Measurements from ENCODE around the gene PKHD1.

Gene PKHD1

DNA sequence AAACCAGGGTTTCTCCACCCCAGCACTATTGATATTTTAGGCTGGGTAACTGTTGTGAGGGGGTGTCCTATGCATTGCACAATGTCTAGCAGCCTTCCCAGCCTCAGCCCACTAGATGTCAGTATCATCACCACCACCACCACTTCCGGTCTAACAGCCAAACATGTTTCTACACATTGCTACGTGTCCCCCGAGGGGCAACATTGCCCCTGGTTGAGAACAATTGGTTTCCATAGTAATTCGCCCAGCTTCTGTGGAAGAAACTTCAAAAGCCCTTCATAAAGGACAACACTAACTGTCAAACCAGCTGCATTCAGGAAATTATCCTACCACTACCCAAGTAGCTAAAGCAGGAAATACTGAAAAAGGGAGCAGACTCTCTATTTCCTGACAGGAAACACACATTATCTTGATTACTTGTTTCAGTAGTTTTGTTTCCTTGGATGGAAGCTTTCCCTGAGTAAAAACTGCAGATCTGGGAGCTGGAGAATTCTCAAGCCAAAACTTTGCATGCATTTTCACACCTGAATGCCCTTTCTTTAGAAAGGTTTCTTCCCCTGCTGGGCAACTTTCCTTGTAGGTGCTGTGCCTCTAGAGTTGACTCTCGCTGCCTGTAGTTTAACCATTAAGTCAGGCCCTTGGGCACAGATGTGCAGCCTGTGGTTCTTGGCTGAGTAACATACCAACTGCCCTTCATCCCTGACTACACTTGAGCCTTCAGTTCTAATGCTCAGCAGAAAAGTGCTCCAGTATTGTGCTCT is 23.6 kb downstream of the PKHD1 start:
- peaks cover 18% of the 10 kb centered on the region for H3K4me1 ChIP-seq (ENCODE audit: control insufficient read depth, low read depth, low read length)
- H3K9me3 ChIP-seq (ENCODE audit: control insufficient read depth, low read depth, low read length): no peaks in the 10 kb centered on the region
- H3K27ac ChIP-seq (ENCODE audit: low read length): no peak overlapping the region
- no peaks in the 10 kb centered on the region for H3K36me3 ChIP-seq (ENCODE audit: control insufficient read depth, low read depth, low read length)
- H3K27me3 ChIP-seq (ENCODE audit: control insufficient read depth, insufficient read depth, low read length): no peaks in the 10 kb centered on the region
- H3K4me3 ChIP-seq (ENCODE audit: low read length): no peak overlapping the region
- H3K9ac ChIP-seq (ENCODE audit: low read length): no peak overlapping the region

DNA sequence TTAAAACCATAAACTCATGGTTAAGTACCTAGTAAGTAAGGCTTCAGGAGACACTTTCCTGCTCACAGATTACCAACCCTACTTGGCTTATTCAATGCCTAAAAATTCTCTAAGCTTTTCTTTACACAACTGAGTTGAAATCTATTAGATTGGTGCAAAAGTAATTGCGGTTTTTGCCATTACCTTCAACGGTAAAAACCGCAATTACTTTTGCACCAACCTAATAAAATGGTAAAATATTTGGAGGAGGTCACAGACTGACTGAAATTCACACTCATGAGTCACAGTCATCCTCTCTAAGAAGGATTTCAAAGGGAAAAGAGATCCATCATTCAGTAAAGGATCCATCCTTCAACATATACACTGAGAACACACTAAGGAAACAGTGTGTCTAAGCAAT is 25.9 kb downstream of the PKHD1 start:
- no peaks in the 10 kb centered on the region for H3K9me3 ChIP-seq (ENCODE audit: control insufficient read depth, low read depth, low read length)

DNA sequence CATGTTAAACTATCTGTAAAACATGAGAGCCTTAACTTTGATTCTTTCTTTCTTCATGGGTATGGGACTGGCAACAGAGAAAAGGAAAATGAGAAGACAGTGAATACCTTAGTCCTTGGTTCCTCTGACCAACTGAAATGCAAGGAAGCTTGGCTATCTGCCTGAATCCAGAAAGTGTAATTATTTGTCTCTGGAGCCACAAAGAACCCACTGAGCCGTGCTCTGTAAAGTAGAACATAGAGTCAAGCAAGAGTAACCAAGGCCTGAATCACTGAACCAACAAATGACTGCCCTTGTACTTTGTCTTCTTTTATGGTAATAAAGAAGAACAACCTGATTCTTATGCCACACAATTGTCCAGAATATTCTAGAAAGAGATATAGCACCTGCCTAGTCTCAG is 27.6 kb downstream of the PKHD1 start:
- H3K4me1 ChIP-seq (ENCODE audit: control insufficient read depth, low read depth, low read length): peaks cover 17% of the 10 kb centered on the region
- no peaks in the 10 kb centered on the region for H3K9me3 ChIP-seq (ENCODE audit: control insufficient read depth, low read depth, low read length)
- H3K27me3 ChIP-seq (ENCODE audit: control insufficient read depth, insufficient read depth, low read length): no peaks in the 10 kb centered on the region
- no peaks in the 10 kb centered on the region for H3K36me3 ChIP-seq (ENCODE audit: control insufficient read depth, low read depth, low read length)
- no peak overlapping the region for H3K9ac ChIP-seq (ENCODE audit: low read length)
- no peak overlapping the region for H3K4me3 ChIP-seq (ENCODE audit: low read length)
- H3K27ac ChIP-seq (ENCODE audit: low read length): no peak overlapping the region

More for the DNA sequence above, 25.9 kb downstream of the PKHD1 start:
- Histone ChIP-seq H3K36me3 (ENCODE audit: control insufficient read depth, low read depth, low read length) (no peaks in the 10 kb centered on the region), H3K4me1 (ENCODE audit: control insufficient read depth, low read depth, low read length) (peaks cover 20% of the 10 kb centered on the region), H3K27ac (ENCODE audit: low read length) (no peak overlapping the region), H3K27me3 (ENCODE audit: control insufficient read depth, insufficient read depth, low read length) (no peaks in the 10 kb centered on the region), H3K4me3 (ENCODE audit: low read length) (no peak overlapping the region), H3K9ac (ENCODE audit: low read length) (no peak overlapping the region)

DNA sequence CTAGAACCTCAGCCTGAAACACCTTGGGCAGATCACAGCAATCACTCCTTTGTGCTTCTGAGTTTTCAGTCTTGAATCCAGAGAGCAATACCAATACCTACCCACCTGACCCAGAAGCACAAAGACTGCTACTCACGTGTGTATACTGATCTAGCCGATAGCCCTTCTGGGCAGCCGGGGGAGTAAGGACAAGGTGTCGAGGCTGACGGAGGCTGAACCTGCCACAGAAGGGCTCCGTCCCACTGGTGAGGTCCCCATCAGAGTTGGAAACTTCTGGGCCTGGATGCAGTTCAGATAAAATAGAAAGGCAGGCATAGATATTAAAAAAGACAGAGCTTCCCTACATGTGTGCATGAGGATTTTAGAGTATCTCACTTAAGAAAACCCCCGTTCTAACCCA is 32.0 kb downstream of the PKHD1 start:
- Histone ChIP-seq H3K4me1 (ENCODE audit: control insufficient read depth, low read depth, low read length) (peaks cover 6% of the 10 kb centered on the region), H3K9ac (ENCODE audit: low read length) (no peak overlapping the region), H3K4me3 (ENCODE audit: low read length) (no peak overlapping the region), H3K27me3 (ENCODE audit: control insufficient read depth, insufficient read depth, low read length) (no peaks in the 10 kb centered on the region), H3K36me3 (ENCODE audit: control insufficient read depth, low read depth, low read length) (no peaks in the 10 kb centered on the region), H3K9me3 (ENCODE audit: control insufficient read depth, low read depth, low read length) (no peaks in the 10 kb centered on the region), H3K27ac (ENCODE audit: low read length) (no peak overlapping the region)

DNA sequence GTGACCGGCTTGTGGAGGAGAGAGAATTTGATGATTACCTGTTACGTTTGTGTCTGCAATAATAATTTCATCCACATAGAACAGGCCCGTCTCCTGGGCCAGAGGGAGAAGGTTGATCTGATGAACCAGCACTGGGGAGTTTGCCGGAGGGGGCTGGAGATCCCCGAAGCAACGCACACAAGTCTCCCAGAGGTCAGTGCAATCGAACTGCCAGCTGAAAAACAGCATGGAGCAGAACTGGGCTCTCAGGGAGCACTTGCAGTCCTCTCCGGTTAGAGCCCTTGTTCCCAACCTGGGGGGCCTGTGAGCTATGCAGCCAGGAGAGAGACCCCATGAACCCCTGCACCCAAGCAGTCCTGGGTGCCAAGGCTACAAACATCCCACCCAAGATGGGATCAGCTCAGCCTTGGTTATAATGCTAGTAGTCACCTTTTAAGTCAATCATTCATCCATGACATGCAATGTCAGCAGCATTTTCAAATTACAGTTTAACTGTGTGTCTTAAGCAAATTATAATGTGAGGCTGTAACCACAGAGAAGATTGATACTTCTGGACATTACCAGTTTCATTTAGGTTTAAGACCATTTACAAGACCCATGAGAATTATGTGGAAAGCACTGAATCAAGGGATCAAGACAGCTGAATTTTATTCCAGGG is 34.2 kb downstream of the PKHD1 start:
- H3K4me1 ChIP-seq (ENCODE audit: control insufficient read depth, low read depth, low read length): peaks cover 6% of the 10 kb centered on the region
- H3K27ac ChIP-seq (ENCODE audit: low read length): no peak overlapping the region
- no peaks in the 10 kb centered on the region for H3K27me3 ChIP-seq (ENCODE audit: control insufficient read depth, insufficient read depth, low read length)

DNA sequence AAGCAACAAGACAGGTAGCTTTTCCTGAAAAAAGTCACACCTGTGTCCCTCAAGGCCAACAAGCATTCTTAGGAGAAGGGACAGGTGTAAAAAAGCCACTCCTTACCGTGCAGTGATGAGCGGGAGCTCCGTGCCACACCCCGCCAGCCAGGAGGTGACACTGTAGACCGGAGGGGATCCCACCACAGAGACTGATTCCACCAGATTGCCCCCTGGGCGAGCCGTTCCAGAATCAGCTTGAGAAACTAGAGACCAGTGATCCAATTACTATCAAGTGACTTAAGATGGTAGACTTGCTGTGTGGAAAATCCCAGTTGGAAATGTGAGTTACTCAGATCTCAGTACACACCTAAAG is 37.4 kb downstream of the PKHD1 start:
- no peaks in the 10 kb centered on the region for H3K9me3 ChIP-seq (ENCODE audit: control insufficient read depth, low read depth, low read length)
- no peaks in the 10 kb centered on the region for H3K27me3 ChIP-seq (ENCODE audit: control insufficient read depth, insufficient read depth, low read length)
- H3K4me3 ChIP-seq (ENCODE audit: low read length): no peak overlapping the region
- no peaks in the 10 kb centered on the region for H3K4me1 ChIP-seq (ENCODE audit: control insufficient read depth, low read depth, low read length)
- no peaks in the 10 kb centered on the region for H3K36me3 ChIP-seq (ENCODE audit: control insufficient read depth, low read depth, low read length)
- no peak overlapping the region for H3K27ac ChIP-seq (ENCODE audit: low read length)
- H3K9ac ChIP-seq (ENCODE audit: low read length): no peak overlapping the region

More for the DNA sequence above, 34.2 kb downstream of the PKHD1 start:
- no peaks in the 10 kb centered on the region for H3K36me3 ChIP-seq (ENCODE audit: control insufficient read depth, low read depth, low read length)
- H3K9ac ChIP-seq (ENCODE audit: low read length): no peak overlapping the region
- no peak overlapping the region for H3K4me3 ChIP-seq (ENCODE audit: low read length)
- H3K9me3 ChIP-seq (ENCODE audit: control insufficient read depth, low read depth, low read length): no peaks in the 10 kb centered on the region

DNA sequence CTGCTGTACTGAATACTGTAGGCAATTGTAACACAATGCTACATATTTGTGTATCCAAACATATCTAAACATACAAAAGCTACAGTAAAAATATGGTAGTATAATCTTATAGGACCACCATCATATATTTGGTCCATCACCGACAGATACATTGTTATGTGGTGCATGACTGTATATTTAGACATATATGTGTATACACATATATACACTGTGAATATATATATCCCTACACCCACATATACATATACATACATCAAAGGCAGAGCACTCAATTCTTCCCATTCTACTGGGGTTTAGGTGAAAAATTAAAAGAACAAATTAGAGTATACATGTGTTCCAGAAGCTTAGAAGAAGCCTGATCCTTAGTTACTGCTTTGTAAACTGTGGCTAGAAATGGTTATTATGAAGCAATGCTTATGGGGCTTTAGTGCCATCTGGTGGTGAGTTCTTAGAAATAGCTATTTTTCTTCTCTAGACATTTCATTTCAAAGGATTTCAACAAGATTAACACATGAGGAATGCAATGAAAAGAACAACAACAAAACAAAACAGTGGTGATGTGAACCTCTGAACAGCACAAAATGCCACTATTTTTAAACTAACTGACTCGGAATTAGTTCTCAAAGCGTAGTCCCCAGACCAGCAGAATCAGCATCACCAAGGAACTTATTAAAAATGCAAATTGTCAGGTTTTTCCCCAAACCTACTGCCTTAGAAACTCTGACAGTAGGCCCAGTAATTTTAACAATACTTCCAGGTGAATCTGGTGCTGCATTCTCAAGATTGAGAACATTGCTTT is 38.0 kb downstream of the PKHD1 start:
- H3K4me3 ChIP-seq (ENCODE audit: low read length): no peak overlapping the region
- H3K9me3 ChIP-seq (ENCODE audit: control insufficient read depth, low read depth, low read length): no peaks in the 10 kb centered on the region

DNA sequence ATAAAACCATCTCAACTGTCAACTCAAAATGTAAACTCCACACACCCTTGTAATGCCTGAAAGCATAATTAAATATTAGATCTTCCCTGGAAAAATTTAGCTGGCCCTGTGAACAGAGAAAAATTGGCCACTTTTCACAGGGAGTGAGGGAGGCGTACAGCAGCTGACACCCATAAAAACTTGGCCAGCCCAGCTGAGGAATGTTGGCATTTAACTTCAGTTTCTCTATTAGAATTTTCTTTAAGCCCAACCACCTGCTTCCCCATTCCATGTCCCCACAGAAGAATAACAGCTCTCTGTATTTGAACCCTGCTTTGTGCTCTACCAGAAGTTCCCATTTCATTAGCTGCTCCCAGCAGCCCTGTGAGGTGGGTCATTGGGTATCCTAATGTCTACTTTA is 41.0 kb downstream of the PKHD1 start:
- Histone ChIP-seq H3K9ac (ENCODE audit: low read length) (no peak overlapping the region), H3K4me3 (ENCODE audit: low read length) (no peak overlapping the region), H3K4me1 (ENCODE audit: control insufficient read depth, low read depth, low read length) (no peaks in the 10 kb centered on the region), H3K27me3 (ENCODE audit: control insufficient read depth, insufficient read depth, low read length) (no peaks in the 10 kb centered on the region), H3K9me3 (ENCODE audit: control insufficient read depth, low read depth, low read length) (no peaks in the 10 kb centered on the region), H3K36me3 (ENCODE audit: control insufficient read depth, low read depth, low read length) (no peaks in the 10 kb centered on the region), H3K27ac (ENCODE audit: low read length) (no peak overlapping the region)

More for the DNA sequence above, 38.0 kb downstream of the PKHD1 start:
- H3K36me3 ChIP-seq (ENCODE audit: control insufficient read depth, low read depth, low read length): no peaks in the 10 kb centered on the region
- no peaks in the 10 kb centered on the region for H3K4me1 ChIP-seq (ENCODE audit: control insufficient read depth, low read depth, low read length)
- no peak overlapping the region for H3K27ac ChIP-seq (ENCODE audit: low read length)
- no peak overlapping the region for H3K9ac ChIP-seq (ENCODE audit: low read length)
- no peaks in the 10 kb centered on the region for H3K27me3 ChIP-seq (ENCODE audit: control insufficient read depth, insufficient read depth, low read length)

DNA sequence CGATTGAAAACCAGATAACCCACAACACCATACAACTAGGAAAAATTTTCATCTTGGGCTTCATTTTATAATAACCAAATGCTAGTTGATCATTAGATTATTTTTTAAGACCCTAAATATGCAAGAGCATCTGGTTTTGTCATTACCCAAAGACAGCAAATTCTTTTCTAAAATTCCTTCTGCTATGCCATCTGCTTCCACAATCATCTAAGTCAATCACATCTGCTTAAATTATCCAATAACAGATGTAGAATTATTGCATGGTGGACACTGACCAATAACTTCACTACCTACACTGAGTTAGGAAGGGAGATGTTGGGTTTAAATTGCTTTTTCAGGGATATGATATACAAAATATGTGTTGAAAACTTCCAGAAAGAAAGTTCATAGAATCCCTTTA is 41.9 kb downstream of the PKHD1 start:
- Histone ChIP-seq H3K4me3 (ENCODE audit: low read length) (no peak overlapping the region), H3K9ac (ENCODE audit: low read length) (no peak overlapping the region), H3K4me1 (ENCODE audit: control insufficient read depth, low read depth, low read length) (no peaks in the 10 kb centered on the region), H3K27me3 (ENCODE audit: control insufficient read depth, insufficient read depth, low read length) (no peaks in the 10 kb centered on the region), H3K27ac (ENCODE audit: low read length) (no peak overlapping the region), H3K36me3 (ENCODE audit: control insufficient read depth, low read depth, low read length) (no peaks in the 10 kb centered on the region), H3K9me3 (ENCODE audit: control insufficient read depth, low read depth, low read length) (no peaks in the 10 kb centered on the region)

DNA sequence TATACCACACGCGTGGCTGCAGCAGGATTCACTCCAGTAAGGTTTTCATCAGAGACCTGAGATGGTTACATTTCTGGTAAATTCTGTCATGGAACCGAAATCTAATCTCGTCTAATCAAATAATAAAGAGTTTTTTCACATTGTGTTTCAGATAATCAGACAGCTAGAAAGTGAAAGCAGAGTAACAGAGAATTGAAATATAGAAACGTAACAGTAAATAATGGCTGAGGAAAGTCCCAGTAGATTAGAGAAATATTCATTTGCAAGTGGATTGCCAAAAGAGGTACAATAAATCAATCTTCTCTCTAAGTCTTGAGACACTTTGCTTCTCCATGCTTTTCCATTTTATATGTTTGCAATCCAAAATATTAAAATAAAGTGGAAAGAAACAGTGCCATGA is 42.4 kb downstream of the PKHD1 start:
- H3K4me3 ChIP-seq (ENCODE audit: low read length): no peak overlapping the region

DNA sequence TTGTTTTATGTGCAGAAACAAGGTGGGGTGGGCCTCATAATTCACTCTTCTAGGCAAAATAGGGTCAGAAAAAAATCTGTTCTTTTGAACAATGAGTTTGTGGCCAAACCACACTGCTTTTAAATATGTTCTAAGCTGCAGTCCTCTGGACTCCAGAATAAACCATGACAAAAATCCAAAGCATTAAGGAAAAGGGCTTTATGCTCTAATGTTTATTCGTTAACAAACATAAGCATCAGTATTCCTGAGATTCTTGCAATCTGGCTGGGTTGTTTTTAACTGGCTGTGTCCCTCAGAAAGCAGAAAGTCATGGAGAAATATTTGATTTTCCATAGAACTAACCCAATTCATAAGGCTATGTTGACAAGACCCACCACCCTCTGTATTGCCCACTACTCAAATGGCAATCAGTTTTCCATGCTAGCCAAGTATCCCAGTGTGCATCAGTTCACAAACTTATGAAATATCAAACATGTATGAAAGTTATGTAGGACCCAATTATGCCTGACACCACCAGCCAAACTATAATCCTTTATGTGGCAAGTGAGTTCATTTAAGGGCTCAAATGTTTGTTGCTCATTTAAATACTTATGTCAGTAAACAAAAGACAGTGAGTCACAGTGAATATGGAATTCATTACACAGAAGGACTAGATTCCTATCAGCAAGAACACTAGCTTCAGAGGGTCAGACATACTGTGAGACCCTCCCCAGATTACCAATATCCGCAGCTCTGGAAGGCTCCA is 45.1 kb downstream of the PKHD1 start:
- Histone ChIP-seq H3K9me3 (ENCODE audit: control insufficient read depth, low read depth, low read length) (no peaks in the 10 kb centered on the region), H3K4me3 (ENCODE audit: low read length) (no peak overlapping the region), H3K9ac (ENCODE audit: low read length) (no peak overlapping the region), H3K27me3 (ENCODE audit: control insufficient read depth, insufficient read depth, low read length) (no peaks in the 10 kb centered on the region), H3K27ac (ENCODE audit: low read length) (no peak overlapping the region), H3K36me3 (ENCODE audit: control insufficient read depth, low read depth, low read length) (no peaks in the 10 kb centered on the region), H3K4me1 (ENCODE audit: control insufficient read depth, low read depth, low read length) (no peaks in the 10 kb centered on the region)

More for the DNA sequence above, 42.4 kb downstream of the PKHD1 start:
- H3K27me3 ChIP-seq (ENCODE audit: control insufficient read depth, insufficient read depth, low read length): no peaks in the 10 kb centered on the region
- no peaks in the 10 kb centered on the region for H3K4me1 ChIP-seq (ENCODE audit: control insufficient read depth, low read depth, low read length)
- no peaks in the 10 kb centered on the region for H3K36me3 ChIP-seq (ENCODE audit: control insufficient read depth, low read depth, low read length)
- no peak overlapping the region for H3K9ac ChIP-seq (ENCODE audit: low read length)
- H3K27ac ChIP-seq (ENCODE audit: low read length): no peak overlapping the region
- H3K9me3 ChIP-seq (ENCODE audit: control insufficient read depth, low read depth, low read length): no peaks in the 10 kb centered on the region

Data from iPS-18a (cell line).